ENCODE measurements around the gene SERPINA1.

- no peak for TF ChIP-seq NONO (IDR thresholded peaks at IDR 0.05)
- TF ChIP-seq NONO (CRISPR knock-in tag; conservative IDR thresholded peaks at IDR 0.05), result no peak
- TF ChIP-seq MAZ (IDR thresholded peaks at IDR 0.05; ENCODE audit: borderline replicate concordance, low read depth, low read length), result no peak
- TF ChIP-seq MAZ (CRISPR knock-in tag; IDR thresholded peaks at IDR 0.05; ENCODE audit: low read depth), result no peak
- no peak for TF ChIP-seq ATF7 (IDR thresholded peaks at IDR 0.05)
- TF ChIP-seq ATF7 (CRISPR knock-in tag; IDR thresholded peaks at IDR 0.05), result no peak
Measured at GRCh38 chr14:94408546-94409095, 20.2 kb upstream of the SERPINA1 start.
